Germinal center (tissue), 1 donor: Measurements from ENCODE around the gene SAP30.

Experiments
- DNase-seq: peaks from one replicate; pipeline ENCODE4 v3.0.0; 2012; ENCODE audit warnings: mixed read lengths, low spot score

The SAP30 gene

GRCh38 chr4:173367285-173367684 is 3.5 kb upstream of the SAP30 start:
- no peak for DNase-seq

GRCh38 chr4:173367946-173368345 is 2.8 kb upstream of the SAP30 start:
- DNase-seq: no peak

GRCh38 chr4:173370130-173370476 is 651 bp upstream of the SAP30 start:
- peak; percentile 69 for DNase-seq

GRCh38 chr4:173371292-173372192 is 788 bp downstream of the SAP30 start:
- peak; percentile 52 for DNase-seq

GRCh38 chr4:173374588-173374987 is 3.8 kb downstream of the SAP30 start:
- DNase-seq: no peak

- no peak for DNase-seq
These were observed 9.2 kb downstream of the SAP30 start for GRCh38 chr4:173379929-173380328.

GRCh38 chr4:173380987-173381386 is 10.2 kb downstream of the SAP30 start:
- no peak for DNase-seq

GRCh38 chr4:173381610-173382009 is 10.9 kb downstream of the SAP30 start:
- DNase-seq: no peak

- no peak for DNase-seq
These were observed 11.6 kb downstream of the SAP30 start for GRCh38 chr4:173382349-173382748.

GRCh38 chr4:173386751-173387150 is 16.0 kb downstream of the SAP30 start:
- DNase-seq: no peak

- DNase-seq: no peak
These were observed 20.9 kb downstream of the SAP30 start for GRCh38 chr4:173391701-173392100.

GRCh38 chr4:173397604-173398003 is 26.9 kb downstream of the SAP30 start:
- DNase-seq: no peak

GRCh38 chr4:173398220-173398619 is 27.5 kb downstream of the SAP30 start:
- no peak for DNase-seq

- DNase-seq: no peak
These were observed 28.1 kb downstream of the SAP30 start, which contains the start of gene SCRG1 for GRCh38 chr4:173398779-173399415. TSS of gene SCRG1 (minus strand) at chr4:173399116. CDS start at chr4:173391414, 7,702 bp downstream.

- no peak for DNase-seq
These were observed 30.3 kb downstream of the SAP30 start for GRCh38 chr4:173401063-173401462.

- no peak for DNase-seq
These were observed 32.3 kb downstream of the SAP30 start for GRCh38 chr4:173403051-173403450.

- no peak for DNase-seq
These were observed 33.6 kb downstream of the SAP30 start for GRCh38 chr4:173404296-173404865.

- no peak for DNase-seq
These were observed 35.3 kb downstream of the SAP30 start for GRCh38 chr4:173405840-173406606.

- no peak for DNase-seq
These were observed 39.3 kb downstream of the SAP30 start for GRCh38 chr4:173410079-173410478.

GRCh38 chr4:173411106-173411693 is 40.4 kb downstream of the SAP30 start:
- DNase-seq: no peak

- no peak for DNase-seq
These were observed 42.3 kb downstream of the SAP30 start for GRCh38 chr4:173413036-173413435.

- no peak for DNase-seq
These were observed 43.7 kb downstream of the SAP30 start for GRCh38 chr4:173414456-173414855.
